ENCODE results near the gene WDR6. TPM values are rescaled to one million over a fixed set of nuclear protein-coding genes. Genes with fewer than 3 reads are reported as not detected.

WDR6 gene, protein sequence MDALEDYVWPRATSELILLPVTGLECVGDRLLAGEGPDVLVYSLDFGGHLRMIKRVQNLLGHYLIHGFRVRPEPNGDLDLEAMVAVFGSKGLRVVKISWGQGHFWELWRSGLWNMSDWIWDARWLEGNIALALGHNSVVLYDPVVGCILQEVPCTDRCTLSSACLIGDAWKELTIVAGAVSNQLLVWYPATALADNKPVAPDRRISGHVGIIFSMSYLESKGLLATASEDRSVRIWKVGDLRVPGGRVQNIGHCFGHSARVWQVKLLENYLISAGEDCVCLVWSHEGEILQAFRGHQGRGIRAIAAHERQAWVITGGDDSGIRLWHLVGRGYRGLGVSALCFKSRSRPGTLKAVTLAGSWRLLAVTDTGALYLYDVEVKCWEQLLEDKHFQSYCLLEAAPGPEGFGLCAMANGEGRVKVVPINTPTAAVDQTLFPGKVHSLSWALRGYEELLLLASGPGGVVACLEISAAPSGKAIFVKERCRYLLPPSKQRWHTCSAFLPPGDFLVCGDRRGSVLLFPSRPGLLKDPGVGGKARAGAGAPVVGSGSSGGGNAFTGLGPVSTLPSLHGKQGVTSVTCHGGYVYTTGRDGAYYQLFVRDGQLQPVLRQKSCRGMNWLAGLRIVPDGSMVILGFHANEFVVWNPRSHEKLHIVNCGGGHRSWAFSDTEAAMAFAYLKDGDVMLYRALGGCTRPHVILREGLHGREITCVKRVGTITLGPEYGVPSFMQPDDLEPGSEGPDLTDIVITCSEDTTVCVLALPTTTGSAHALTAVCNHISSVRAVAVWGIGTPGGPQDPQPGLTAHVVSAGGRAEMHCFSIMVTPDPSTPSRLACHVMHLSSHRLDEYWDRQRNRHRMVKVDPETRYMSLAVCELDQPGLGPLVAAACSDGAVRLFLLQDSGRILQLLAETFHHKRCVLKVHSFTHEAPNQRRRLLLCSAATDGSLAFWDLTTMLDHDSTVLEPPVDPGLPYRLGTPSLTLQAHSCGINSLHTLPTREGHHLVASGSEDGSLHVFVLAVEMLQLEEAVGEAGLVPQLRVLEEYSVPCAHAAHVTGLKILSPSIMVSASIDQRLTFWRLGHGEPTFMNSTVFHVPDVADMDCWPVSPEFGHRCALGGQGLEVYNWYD
- total RNA-seq, result 75.3 and 99.4 TPM in 2 replicates

DNA sequence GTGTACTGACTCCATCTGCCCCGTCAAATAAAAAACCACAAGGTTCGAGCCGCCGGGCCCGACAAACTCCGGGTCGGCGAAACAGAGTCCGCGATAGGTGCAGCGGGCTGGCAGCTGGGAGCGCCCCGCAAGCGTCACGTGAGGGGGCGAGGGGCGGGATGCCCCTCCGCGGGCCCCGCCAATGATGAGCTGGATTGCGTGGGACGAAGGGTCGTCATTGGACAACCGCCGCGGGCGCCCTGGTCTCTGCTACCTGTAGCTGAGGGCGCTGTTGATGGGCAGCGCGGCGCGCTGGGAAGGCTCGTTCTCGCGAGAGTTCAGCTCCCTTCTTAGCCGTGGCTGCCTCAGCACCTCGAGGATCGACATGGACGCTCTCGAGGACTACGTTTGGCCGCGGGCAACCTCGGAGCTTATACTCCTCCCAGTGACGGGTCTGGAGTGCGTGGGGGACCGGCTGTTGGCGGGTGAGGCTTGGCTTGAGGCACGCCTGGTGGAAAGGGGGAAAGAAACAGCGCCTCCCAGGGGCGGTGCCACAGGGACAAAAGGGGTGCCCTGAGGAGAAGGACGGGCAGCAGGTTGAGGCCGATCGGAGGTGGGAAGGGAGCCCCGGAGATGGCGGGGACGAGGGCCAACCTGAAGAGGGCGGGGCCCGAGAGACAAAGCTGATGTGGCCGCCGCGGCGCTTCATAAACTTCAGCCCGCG lies at the start of gene WDR6:
TSS of gene WDR6 (plus strand) at position 324 of the 703 bp plus-strand sequence. CDS start at position 365, 41 bp downstream.

DNA sequence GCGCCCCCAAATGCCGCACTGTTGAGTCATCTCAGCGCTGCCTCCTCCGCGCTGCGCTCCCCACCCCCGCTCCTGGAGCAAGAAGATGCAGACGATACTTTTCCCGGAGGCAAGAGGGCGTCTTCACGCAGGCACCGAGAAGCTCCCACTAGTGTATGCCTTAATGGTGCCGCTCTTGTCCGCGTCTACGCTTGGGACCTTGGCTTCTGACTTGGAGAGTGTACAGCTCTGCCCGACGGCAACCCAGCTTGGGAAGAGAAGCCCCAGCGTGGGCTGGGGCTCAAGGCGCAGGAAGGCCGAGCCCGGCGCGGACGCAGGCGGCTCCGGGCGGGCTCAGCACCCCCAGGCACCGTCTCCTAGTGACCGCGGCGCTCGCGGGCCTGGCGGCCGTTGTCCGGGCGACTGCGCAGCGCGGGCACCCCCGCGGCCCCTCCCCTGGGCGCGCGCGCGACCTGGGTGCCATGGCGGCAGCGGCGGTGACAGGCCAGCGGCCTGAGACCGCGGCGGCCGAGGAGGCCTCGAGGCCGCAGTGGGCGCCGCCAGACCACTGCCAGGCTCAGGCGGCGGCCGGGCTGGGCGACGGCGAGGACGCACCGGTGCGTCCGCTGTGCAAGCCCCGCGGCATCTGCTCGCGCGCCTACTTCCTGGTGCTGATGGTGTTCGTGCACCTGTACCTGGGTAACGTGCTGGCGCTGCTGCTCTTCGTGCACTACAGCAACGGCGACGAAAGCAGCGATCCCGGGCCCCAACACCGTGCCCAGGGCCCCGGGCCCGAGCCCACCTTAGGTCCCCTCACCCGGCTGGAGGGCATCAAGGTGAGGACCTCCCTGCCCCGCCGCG lies 17.2 kb upstream of the WDR6 start, which contains the start of gene P4HTM:
TSS of gene P4HTM (plus strand) at position 446 of the 840 bp plus-strand sequence. CDS start at position 462, 16 bp downstream.

DNA sequence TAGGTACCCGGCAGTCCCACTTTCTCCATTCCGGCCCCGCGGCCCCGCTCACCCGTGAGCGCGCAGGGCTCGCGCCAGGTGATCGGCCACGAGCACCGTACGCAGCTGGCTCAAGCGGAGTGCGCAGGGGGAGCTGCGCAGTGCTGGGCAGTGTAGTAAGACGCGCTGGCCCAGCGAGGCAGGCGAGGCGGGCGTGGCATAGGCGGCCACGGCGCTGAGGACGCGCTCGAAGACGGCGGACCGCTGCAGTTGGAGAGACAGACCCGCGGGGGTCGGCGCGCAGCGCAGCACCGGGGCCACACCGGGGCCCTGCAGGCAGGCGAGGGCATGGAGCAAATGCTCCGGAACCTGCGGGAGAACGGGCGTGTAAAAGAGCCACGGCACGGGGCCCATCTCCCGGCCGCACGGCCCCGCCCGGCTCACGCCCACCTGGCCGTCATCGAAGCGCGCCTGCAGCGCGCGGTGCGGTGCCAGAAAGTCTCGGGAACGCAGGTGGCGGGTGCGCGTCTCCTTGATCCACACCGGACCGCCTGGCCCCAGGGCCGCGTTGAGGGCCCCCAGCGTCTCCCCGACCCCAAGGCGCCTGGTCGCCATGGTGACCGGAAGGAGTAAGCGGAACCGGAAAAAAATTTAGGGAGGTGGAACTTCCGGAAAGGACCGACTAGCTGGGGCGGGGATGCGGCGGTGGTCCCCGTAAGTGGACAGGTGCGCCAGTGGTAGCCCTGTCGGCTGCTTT lies 10.9 kb downstream of the WDR6 start, which contains the start of gene DALRD3:
TSS of gene DALRD3 (minus strand) at position 610 of the 736 bp plus-strand sequence. CDS start at position 594, 16 bp downstream.

DNA sequence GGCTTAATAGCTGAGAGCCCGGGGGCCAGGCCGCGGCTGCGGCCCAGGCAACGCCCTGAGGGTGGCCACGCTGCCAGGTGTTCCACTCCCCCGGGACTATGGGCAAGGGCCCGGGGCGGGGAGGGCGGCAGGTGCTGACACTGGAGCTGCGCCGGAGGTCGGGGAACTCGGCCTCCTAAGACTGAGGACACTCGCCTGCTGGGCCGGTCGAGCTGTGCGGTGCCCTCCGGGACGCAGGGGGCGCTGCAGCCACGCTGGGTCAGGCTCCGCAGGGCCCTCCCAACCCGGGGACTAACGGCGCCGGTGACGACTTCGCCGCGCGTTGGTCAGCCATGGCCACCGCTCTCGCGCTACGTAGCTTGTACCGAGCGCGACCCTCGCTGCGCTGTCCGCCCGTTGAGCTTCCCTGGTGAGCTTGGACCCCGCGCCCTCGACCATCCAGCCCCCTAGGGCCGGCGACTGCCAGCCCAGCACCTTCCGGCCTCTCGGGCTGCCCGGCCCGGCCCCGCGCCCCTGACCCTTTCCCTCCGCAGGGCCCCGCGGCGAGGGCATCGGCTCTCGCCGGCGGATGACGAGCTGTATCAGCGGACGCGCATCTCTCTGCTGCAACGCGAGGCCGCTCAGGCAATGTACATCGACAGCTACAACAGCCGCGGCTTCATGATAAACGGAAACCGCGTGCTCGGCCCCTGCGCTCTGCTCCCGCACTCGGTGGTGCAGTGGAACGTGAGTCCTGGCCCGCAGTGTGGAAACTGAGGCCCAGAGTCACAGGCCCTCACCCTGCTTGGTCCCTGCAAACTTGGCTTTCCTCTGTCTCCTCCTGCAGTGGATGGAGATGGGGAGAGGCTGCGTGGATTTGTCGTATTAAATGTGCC lies 14.9 kb downstream of the WDR6 start, which contains the start of gene NDUFAF3:
TSS of gene NDUFAF3 (plus strand) at position 309 of the 875 bp plus-strand sequence. CDS start at position 333, 24 bp downstream.

DNA sequence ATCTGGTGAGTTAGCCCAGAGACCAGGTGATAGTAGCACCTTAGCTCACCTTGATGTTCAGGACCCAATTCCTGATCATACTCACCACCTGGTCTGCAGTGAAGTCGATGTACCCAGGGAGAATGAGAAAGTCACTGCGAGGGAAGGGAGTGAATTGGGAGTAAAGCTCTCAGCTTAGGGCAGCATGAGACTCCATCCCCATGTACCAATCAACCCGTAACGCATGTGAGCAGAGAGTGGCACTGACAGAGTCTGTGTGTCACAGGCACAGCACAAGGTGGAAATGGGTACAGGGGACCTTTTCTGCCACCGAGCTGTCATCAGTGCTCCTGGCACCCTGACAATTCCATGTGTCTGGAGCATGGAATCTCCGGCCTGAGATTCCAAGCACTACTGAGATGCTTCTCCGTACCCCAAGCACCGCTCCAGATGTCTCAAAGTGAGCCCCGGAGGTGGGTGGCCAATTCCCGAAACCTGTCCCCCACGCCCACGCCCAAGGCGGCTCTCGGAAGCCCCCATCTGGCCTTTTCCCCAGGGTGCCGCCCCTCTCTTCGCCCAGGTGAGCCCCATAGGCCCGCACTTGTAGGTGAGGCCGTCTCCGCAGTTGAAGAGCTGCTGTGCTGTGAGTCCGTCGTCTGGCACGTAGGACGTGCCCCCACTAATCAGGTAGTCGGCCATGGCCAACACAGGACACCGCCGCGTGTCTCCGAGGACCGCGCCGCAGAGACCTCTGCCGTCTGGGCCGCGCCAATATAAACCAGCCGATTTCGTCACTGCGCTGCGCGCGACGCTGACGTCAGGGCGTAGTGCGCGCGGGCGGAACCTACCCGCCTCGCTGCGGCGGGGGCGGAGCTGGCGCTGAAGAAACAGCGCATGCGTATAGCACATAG lies 21.7 kb downstream of the WDR6 start, which contains the start of gene IMPDH2:
TSS of gene IMPDH2 (minus strand) at position 726 of the 890 bp plus-strand sequence. CDS start at position 678, 48 bp downstream.

Other genes with a start within 250 kb of the WDR6 start
- gene PRKAR2A, start 159.5 kb upstream of the WDR6 start, total RNA-seq, result 34.9 and 35.9 TPM in 2 replicates
- 18.5 and 28.8 TPM in 2 replicates for gene SLC25A20, start 108.5 kb upstream of the WDR6 start, total RNA-seq
- 64.4 and 72.0 TPM in 2 replicates for gene ARIH2, start 88.5 kb upstream of the WDR6 start, total RNA-seq
- 36.5 and 58.7 TPM in 2 replicates for gene P4HTM, start 17.1 kb upstream of the WDR6 start, total RNA-seq
- 63.6 and 66.0 TPM in 2 replicates for gene DALRD3, start 11.2 kb downstream of the WDR6 start, total RNA-seq
- 67.8 and 109 TPM in 2 replicates for gene NDUFAF3, start 14.7 kb downstream of the WDR6 start, total RNA-seq
- 335 and 458 TPM in 2 replicates for gene IMPDH2, start 22.0 kb downstream of the WDR6 start, total RNA-seq
- 82.6 and 82.7 TPM in 2 replicates for gene QRICH1, start 86.7 kb downstream of the WDR6 start, total RNA-seq
- gene QARS1, start 97.4 kb downstream of the WDR6 start, total RNA-seq, result 319 and 442 TPM in 2 replicates
- gene USP19, start 113.4 kb downstream of the WDR6 start, total RNA-seq, result 64.4 and 72.6 TPM in 2 replicates
- 580 and 1,305 TPM in 2 replicates for gene LAMB2, start 125.7 kb downstream of the WDR6 start, total RNA-seq
- gene CCDC71, start 158.9 kb downstream of the WDR6 start, total RNA-seq, result 21.8 and 31.1 TPM in 2 replicates
- gene KLHDC8B, start 164.2 kb downstream of the WDR6 start, total RNA-seq, result 43.6 and 58.7 TPM in 2 replicates

Data from smooth muscle cell of trachea (primary cell).